ENCODE measurements around the gene ERVMER34-1.

- no peak for TF ChIP-seq CTCF (IDR thresholded peaks at IDR 0.05)
- no peak for TF ChIP-seq POLR2A (IDR thresholded peaks at IDR 0.05; ENCODE audit: low read depth)
- no peak for TF ChIP-seq EP300 (IDR thresholded peaks at IDR 0.05)
- no peak for TF ChIP-seq POLR2AphosphoS5 (IDR thresholded peaks at IDR 0.05)
These were observed 7.7 kb downstream of the ERVMER34-1 start for GRCh38 chr4:52743444-52744019.
